Fibroblast of lung (primary cell): Measurements from ENCODE around the gene HHAT. TPM values are rescaled to one million over a fixed set of nuclear protein-coding genes. Genes with fewer than 3 reads are reported as not detected.

Source experiments
- DNase-seq, 2 donors: peaks; one replicate each; pipeline versions ENCODE4 v3.0.0 to v3.0.0-alpha.2; 2010; ENCODE audit warnings: low read depth in 2 of 2
- H2AFZ ChIP-seq: 2 replicates; pipeline ENCODE4 v1.5.1; 2012; ENCODE audit warnings: low read length, control low read depth, inconsistent platforms
- H3K27ac ChIP-seq: 2 replicates; pipeline ENCODE4 v1.5.1; 2011; ENCODE audit warnings: low read length, control low read depth; ENCODE audit not compliant: insufficient read depth
- H3K27me3 ChIP-seq: 2 replicates; pipeline ENCODE4 v1.5.1; 2011; ENCODE audit warnings: mild to moderate bottlenecking, low read length; ENCODE audit not compliant: control insufficient read depth, insufficient read depth
- H3K36me3 ChIP-seq: 2 replicates; pipeline ENCODE4 v1.5.1; 2011; ENCODE audit warnings: low read length; ENCODE audit not compliant: control insufficient read depth, insufficient read depth
- H3K4me1 ChIP-seq: 2 replicates; pipeline ENCODE4 v1.5.1; 2011; ENCODE audit warnings: low read length; ENCODE audit not compliant: control insufficient read depth, insufficient read depth; ENCODE audit errors: extremely low read depth
- H3K4me2 ChIP-seq: 2 replicates; pipeline ENCODE4 v1.5.1; 2011; ENCODE audit warnings: low read length, control low read depth; ENCODE audit not compliant: insufficient read depth; ENCODE audit errors: extremely low read depth
- H3K4me3 ChIP-seq, 4 experiments: fragments of 200-600 bp in 1 of 4; sonication (generic) in 1 of 4; replicated peaks in 1 of 4; 2 replicates each; pipeline ENCODE4 v1.5.1; 2011 to 2016; ENCODE audit warnings: low read length in 4 of 4, low read depth in 3 of 4, mild to moderate bottlenecking in 3 of 4, control low read depth in 2 of 4, inconsistent platforms in 1 of 4, mixed read lengths in 1 of 4; ENCODE audit not compliant: insufficient read depth in 1 of 4; ENCODE audit errors: control extremely low read depth in 1 of 4
- H3K79me2 ChIP-seq: 2 replicates; pipeline ENCODE4 v1.5.1; 2012; ENCODE audit warnings: mild to moderate bottlenecking, low read length, inconsistent platforms; ENCODE audit not compliant: control insufficient read depth, insufficient read depth
- H3K9ac ChIP-seq: 2 replicates; pipeline ENCODE4 v1.5.1; 2011; ENCODE audit warnings: mild to moderate bottlenecking, low read length, control low read depth; ENCODE audit not compliant: insufficient read depth
- H3K9me3 ChIP-seq: 2 replicates; pipeline ENCODE4 v1.5.1; 2012; ENCODE audit warnings: low read depth, low read length; ENCODE audit not compliant: control insufficient read depth, insufficient read depth
- H4K20me1 ChIP-seq: 2 replicates; pipeline ENCODE4 v1.5.1; 2011; ENCODE audit warnings: low read length; ENCODE audit not compliant: control insufficient read depth, insufficient read depth; ENCODE audit errors: extremely low read depth
- EZH2 ChIP-seq: IDR thresholded peaks from 2 replicates; pipeline ENCODE4 v1.5.1; 2012; ENCODE audit warnings: low read length, control low read depth, mild to moderate bottlenecking; ENCODE audit errors: missing control alignments
- polyA plus RNA-seq, 2 donors: library from polyadenylated mRNA; depleted of rRNA in 1 of 2; stranded (reverse) in 1 of 2; unstranded in 1 of 2; fragments of >200 nt; gene quantifications; 2 replicates each; pipeline ENCODE4 v1.2.1, GENCODE V29; 2011 to 2012; ENCODE audit warnings: missing spikeins in 1 of 2
- total RNA-seq: library from RNA; depleted of rRNA; stranded (reverse); fragments of >200 nt; gene quantifications from 2 replicates; pipeline ENCODE4 v1.2.1, GENCODE V29; 2014
- TF ChIP-seq, protein P1 (sequence below), 2 donors: IDR thresholded peaks in 1 of 2; conservative IDR thresholded peaks in 1 of 2; 1 replicate in 1 of 2; 2 replicates in 1 of 2; pipeline ENCODE4 v1.5.1; 2011 to 2012; ENCODE audit warnings: low read length in 2 of 2, control low read depth in 1 of 2, inconsistent platforms in 1 of 2, low read depth in 1 of 2, mild to moderate bottlenecking in 1 of 2

HHAT gene
- total and polyA plus RNA-seq, 2 donors (not counting 1 experiment from before 2014, with no cell fraction given): 3.6 to 4.8 TPM

DNA sequence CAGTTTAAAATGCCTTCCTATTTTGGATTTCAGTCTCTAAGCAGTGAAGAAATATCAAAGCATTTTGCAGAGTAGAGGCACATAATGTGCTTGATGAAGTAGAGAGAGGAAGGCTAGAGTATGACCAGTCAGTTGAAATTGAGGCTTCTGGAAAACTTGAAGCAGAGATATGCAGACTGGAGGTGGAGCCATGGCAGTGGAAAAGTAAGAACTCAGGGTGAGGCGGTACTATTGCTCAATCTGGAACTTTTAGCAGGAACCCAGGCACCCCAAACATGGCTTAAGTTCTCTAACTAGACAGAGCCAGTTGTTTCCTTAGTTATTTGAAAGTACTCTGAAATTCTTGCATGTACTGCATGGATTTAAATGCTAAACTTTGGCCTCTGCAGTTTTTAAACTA, 288.6 kb downstream of the HHAT start:
- TF ChIP-seq, protein P1, sequence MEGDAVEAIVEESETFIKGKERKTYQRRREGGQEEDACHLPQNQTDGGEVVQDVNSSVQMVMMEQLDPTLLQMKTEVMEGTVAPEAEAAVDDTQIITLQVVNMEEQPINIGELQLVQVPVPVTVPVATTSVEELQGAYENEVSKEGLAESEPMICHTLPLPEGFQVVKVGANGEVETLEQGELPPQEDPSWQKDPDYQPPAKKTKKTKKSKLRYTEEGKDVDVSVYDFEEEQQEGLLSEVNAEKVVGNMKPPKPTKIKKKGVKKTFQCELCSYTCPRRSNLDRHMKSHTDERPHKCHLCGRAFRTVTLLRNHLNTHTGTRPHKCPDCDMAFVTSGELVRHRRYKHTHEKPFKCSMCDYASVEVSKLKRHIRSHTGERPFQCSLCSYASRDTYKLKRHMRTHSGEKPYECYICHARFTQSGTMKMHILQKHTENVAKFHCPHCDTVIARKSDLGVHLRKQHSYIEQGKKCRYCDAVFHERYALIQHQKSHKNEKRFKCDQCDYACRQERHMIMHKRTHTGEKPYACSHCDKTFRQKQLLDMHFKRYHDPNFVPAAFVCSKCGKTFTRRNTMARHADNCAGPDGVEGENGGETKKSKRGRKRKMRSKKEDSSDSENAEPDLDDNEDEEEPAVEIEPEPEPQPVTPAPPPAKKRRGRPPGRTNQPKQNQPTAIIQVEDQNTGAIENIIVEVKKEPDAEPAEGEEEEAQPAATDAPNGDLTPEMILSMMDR (conservative IDR thresholded peaks at IDR 0.05 in 1 of 2, IDR thresholded peaks at IDR 0.05 in 1 of 2; ENCODE audit: low read depth in 1 of 2, low read length in 2 of 2): no peak
- no peak for TF ChIP-seq EZH2

DNA sequence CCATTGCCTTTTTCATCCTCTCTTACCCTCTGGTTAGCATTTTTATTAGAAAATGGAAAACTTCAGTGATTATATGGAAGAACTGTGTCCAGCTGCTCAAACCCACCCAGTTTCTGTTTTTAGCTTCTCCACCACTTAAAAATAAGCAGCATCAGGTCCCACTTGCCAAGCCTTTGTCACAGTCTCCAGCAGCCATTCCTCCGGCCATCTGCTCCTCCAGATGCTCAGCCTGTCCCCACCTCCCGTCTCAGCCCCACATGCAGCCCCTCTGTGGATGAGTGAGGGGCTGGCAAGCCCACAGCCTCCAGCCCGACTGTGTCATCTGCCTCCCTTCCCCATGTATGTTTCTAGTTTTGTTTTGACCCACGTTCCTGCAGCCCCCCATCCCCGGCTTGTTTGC, 289.7 kb downstream of the HHAT start:
- H3K4me1 ChIP-seq: no peaks in the 10 kb centered on the region
- H3K27me3 ChIP-seq: no peaks in the 10 kb centered on the region
- H2AFZ ChIP-seq: no peak overlapping the region
- H3K4me2 ChIP-seq: no peak overlapping the region
- no peaks in the 10 kb centered on the region for H3K36me3 ChIP-seq
- TF ChIP-seq, protein P1 (conservative IDR thresholded peaks at IDR 0.05 in 1 of 2, IDR thresholded peaks at IDR 0.05 in 1 of 2; ENCODE audit: low read depth in 1 of 2, low read length in 2 of 2): no peak
- no peak for TF ChIP-seq EZH2
- no peaks in the 10 kb centered on the region for H4K20me1 ChIP-seq
- H3K27ac ChIP-seq: no peak overlapping the region
- no peaks in the 10 kb centered on the region for H3K79me2 ChIP-seq
- H3K9ac ChIP-seq: no peak overlapping the region
- DNase-seq: no peak
- no peaks in the 10 kb centered on the region for H3K9me3 ChIP-seq
- no peak overlapping the region for H3K4me3 ChIP-seq

More for the DNA sequence above, 288.6 kb downstream of the HHAT start:
- H3K4me1 ChIP-seq: no peaks in the 10 kb centered on the region
- no peak overlapping the region for H3K27ac ChIP-seq
- no peaks in the 10 kb centered on the region for H3K79me2 ChIP-seq
- no peaks in the 10 kb centered on the region for H4K20me1 ChIP-seq
- H2AFZ ChIP-seq: no peak overlapping the region
- H3K4me2 ChIP-seq: no peak overlapping the region
- H3K9ac ChIP-seq: no peak overlapping the region
- H3K4me3 ChIP-seq: no peak overlapping the region
- no peaks in the 10 kb centered on the region for H3K36me3 ChIP-seq
- no peaks in the 10 kb centered on the region for H3K27me3 ChIP-seq
- no peak for DNase-seq
- no peaks in the 10 kb centered on the region for H3K9me3 ChIP-seq

DNA sequence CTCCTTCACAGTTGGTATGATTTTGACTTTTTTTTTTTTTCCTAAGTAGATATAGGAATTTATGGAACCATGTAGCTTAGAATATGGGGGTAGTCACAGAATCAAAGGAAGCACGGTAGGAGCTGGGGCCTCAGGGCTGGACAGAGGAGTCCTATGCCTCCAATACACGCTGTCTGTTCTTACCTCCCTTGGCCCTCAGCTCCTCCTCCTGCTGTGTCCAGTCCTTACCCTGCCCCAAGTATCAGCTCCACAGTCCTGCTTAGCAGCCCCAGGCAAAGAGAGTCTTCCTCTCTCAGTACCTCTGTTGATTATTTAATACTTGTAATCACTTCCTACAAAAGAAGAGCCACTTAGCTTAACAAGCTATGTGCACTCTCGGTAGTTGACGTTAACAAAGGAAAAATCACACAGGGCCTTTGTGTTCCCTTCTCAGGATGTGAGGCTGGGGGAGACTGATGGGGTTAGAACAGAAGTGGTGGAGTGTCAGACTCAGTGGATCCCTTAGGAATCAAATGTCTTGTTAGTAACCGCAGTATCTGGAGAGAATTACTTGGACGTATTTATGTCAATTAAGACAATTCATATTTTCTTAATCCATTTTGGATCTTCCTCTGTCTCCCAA, 292.3 kb downstream of the HHAT start:
- Histone ChIP-seq H4K20me1 (no peaks in the 10 kb centered on the region), H3K9ac (no peak overlapping the region), H3K9me3 (no peaks in the 10 kb centered on the region), H2AFZ (no peak overlapping the region), H3K27me3 (no peaks in the 10 kb centered on the region), H3K27ac (no peak overlapping the region), H3K4me1 (no peaks in the 10 kb centered on the region), H3K4me2 (no peak overlapping the region), H3K4me3 (no peak overlapping the region), H3K79me2 (no peaks in the 10 kb centered on the region), H3K36me3 (no peaks in the 10 kb centered on the region)
- TF ChIP-seq, protein P1 (conservative IDR thresholded peaks at IDR 0.05 in 1 of 2, IDR thresholded peaks at IDR 0.05 in 1 of 2; ENCODE audit: low read depth in 1 of 2, low read length in 2 of 2): no peak
- TF ChIP-seq EZH2: no peak
- no peak for DNase-seq
